Fibroblast of skin of right biceps (primary cell): ENCODE results near the gene MSANTD1.

ENCODE experiments used
- DNase-seq: peaks from one replicate; pipeline ENCODE4 v3.0.0-alpha.2; 2013

MSANTD1 gene

GRCh38 chr4:3304831-3305609, 56.1 kb downstream of the MSANTD1 start:
- DNase-seq: peak; percentile 45

GRCh38 chr4:3305610-3306371, 56.8 kb downstream of the MSANTD1 start:
- no peak for DNase-seq
